ENCODE results near the gene SOX12.

SOX12 gene

GRCh38 chr20:301886-302848 lies 23.2 kb upstream of the SOX12 start:
- DNase-seq = no peak

- no peak for DNase-seq
These were observed 19.6 kb upstream of the SOX12 start for GRCh38 chr20:305745-306144.

GRCh38 chr20:308427-309038 lies 16.8 kb upstream of the SOX12 start:
- DNase-seq = no peak

GRCh38 chr20:309306-309840 lies 16.0 kb upstream of the SOX12 start:
- no peak for DNase-seq

DNA sequence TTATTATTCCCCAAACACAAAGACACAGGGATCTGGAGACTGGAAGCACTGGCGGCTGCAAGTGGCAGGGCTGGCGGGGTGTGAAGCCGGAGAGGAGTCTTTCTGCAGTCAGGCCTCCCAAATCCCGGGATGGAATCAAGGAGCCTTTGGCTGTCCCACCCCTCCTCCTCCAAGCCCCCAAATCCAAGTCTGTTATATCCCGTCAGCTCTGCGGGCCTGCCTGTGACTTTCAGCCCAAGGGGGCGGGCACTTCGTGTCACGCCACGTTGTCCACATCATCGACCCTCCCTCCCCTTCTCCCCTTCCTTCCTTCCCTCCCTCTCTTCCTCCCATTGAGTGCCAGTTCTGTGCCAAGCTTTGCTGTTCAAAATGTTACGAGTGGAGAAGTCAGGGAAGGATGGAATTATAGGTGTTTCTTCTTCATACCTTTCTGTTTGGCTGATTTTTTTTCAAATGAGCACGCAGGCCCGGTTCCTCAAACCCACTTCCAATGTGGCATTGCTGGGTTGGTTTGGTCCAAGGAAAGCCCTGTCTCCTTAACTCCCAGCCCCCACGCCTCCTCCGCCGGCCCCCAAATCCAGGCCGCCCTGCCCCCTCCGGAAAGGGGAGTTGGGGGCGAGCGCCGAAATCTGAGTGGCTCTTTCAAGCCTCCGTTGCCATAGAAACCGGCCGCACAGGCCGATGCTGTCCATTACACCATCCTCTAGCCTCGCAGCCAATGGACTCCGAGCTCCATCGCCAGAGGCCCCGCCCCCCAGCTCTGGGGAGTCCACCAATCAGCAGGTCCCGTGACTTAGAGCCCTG lies 15.3 kb upstream of the SOX12 start:
- peak; percentile 93 for DNase-seq

GRCh38 chr20:310645-311044 lies 14.7 kb upstream of the SOX12 start:
- DNase-seq = no peak

DNA sequence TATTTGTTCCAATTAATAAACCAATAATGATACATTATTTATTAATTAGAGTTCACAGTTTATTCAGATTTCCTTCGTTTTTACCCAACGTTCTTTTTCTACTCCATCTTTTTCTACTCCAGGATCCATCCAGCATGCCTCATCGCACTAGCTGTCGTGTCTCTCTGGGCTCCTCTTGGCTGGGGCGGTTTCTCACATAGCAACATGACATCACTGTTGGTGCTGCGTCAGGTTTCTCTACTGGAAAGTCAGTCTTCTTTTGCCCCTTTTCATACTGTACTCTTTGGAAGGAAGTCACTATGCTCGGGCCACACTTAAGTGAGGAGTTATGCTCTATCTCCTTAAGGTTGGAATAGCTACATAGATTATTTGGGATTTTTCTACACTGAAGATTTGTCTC lies 13.7 kb upstream of the SOX12 start:
- DNase-seq = no peak

DNA sequence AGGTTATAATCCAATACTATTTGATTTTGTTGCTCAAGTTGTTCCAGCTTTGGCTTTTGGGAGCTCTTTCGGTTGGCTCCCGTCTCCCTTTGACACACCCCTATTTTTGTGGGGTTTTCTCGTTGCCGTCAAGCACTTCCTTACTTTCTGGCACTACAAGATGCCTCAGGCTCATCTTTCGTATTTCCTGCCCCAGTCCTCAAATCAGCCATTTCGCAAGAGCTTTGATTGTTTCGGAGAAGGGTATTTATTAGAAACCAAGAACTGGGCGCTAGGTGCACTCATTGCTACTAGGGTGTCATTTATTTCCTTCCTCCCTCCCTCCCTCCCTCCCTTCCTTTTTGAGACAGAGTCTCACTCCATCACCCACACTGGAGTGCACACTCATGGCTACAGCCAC lies 13.3 kb upstream of the SOX12 start:
- DNase-seq = no peak

GRCh38 chr20:312866-313265 lies 12.5 kb upstream of the SOX12 start:
- no peak for DNase-seq

DNA sequence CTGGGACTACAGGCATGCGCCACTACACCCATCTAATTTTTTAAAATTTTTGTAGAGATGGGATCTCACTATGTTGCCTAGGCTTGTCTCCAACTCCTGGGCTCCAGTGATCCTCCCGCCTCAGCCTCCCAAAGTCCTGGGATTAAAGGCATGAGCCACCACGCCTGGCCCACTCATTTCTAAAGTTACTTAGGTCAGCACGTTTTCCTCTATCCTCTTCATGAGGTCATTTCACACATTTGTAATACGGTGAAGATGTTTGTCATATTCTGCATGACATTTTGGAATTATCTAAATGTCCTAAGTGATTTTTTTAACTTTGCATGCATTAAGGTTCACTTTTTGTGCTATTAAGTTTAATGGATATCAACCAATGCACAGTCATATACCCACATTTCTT lies 11.9 kb upstream of the SOX12 start:
- DNase-seq = no peak

- no peak for DNase-seq
These were observed 11.4 kb upstream of the SOX12 start for GRCh38 chr20:313948-314347.

DNA sequence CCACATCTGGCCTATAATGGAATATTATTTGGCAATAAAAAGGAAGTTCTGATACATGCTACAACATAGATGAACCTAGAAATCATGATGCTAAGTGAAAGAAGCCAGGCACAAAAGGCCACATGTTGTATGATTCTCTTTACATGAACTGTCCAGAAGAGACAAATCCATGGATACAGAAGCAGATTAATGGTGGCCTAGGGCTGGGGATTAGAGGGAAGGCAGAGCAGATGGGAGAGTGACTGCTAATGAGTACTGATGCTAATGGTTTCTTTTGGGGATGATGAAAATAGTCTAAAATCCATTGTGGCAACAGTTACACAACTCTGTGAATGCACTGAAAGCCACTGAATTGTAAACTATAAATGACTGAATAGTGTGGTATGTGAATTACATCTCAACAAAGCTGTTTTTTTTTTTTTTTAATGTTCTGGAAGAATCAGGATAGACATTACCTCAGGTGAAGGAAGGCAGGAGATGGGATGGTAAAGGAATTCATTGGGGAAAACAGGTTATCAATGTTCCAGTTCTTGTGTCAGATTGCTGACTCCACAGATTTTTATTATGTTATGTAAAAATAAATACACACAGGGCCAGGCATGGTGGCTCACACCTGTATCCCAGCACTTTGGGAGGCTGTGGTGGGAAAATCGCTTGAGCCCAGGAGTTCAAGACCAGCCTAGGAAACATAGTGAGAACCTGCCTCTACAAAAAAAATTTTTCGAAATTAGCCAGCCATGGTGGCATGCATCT lies 8.9 kb upstream of the SOX12 start:
- no peak for DNase-seq

GRCh38 chr20:324177-325044 lies 941 bp upstream of the SOX12 start:
- peak; percentile 87 for DNase-seq

GRCh38 chr20:325889-326644 lies 715 bp downstream of the SOX12 start:
- peak; percentile 50 for DNase-seq

DNA sequence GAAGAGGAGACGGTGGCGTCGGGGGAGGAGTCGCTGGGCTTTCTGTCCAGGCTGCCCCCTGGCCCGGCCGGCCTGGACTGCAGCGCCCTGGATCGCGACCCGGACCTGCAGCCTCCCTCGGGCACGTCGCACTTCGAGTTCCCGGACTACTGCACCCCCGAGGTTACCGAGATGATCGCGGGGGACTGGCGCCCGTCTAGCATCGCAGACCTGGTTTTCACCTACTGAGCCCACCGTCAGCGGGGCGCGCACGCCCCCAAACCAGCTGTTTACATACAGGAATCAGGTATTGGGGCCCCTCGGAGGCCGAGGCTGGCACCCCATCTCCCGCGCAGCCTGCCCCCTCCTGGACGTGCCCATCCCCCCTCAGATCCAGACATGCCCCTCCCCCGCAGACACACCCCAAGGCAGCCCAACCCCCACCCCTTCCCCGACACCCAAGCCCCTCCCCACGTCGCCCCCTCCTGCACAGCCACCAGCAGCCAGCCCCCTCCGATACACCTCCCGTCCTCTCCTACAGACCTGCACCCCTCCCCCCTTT lies 1.4 kb downstream of the SOX12 start:
- DNase-seq = no peak

GRCh38 chr20:327186-328026 lies 2.1 kb downstream of the SOX12 start:
- DNase-seq = peak; percentile 82

- no peak for DNase-seq
These were observed 2.9 kb downstream of the SOX12 start for GRCh38 chr20:328027-328974.
